Islet of Langerhans (tissue), 1 donor: ENCODE measurements around the gene PDGFD.

Experiments
- FAIRE-seq: peaks from one replicate; lab custom pipeline; 2011; peaks lifted over from hg19 to GRCh38; lab: Jason Lieb, UNC

The PDGFD gene

DNA sequence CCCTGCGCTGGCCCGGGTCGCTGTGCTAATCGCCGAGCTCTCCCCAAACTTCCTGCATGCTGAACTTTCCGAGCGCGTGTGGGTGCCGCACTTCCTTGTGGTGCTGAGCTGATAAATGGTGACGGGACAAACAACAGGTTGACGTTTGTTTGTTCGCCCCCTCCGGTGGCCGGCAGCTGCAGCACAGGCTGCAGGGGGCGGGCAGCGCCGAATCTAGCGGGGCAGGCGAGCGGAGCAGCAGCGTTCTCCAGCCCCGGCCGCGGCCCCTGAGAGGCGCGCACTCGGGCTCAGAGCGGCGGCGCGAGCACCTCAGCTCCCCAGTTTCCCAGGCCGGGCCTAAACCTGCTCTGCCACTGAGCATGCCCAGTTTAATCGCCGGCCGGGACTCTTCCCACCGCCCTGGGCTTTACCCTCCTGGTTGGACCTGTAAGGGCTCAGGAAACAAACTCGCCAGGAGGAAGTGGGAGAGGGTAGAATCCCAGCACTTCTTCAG is at the start of gene PDGFD:
PDGFD (minus strand) TSS at position 120 of the 493 bp plus-strand sequence.
- no peak for FAIRE-seq

DNA sequence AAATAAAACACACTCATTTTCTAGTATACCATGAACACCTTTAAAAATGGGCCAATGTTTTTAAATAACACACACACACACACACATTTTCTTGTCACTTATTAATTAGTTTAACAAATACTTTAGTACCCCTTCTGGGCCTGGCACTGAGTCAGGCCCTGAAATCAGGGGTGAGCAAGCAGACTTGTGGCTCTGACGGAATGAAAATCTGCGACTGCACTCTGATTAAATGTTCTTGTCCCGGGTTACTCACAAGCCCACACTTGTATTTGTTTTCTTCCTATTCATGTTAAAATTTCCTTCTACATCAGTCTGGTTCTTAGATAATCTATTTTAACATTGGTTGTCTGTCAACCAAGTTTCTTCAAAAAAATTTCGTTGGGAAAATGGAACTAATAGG is 43.0 kb upstream of the PDGFD start:
- no peak for FAIRE-seq

DNA sequence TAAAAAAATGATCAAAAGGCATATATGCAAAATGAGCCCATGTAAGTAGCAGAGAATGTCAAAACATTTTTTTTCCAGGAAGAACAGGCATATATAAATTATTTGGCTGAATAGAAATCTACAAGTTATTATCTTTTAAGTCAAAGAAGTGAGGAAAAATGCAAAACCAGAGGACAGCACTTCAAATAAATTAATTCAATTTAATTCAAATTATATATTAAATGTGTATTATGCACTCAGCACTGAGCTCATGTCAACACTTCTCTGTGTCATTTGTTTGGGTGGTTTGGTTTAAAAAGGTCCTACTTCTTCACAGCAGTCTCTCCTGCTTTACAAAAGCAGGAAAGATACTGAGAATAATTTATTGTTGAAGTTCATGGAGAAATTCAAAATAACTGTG is 41.9 kb upstream of the PDGFD start:
- no peak for FAIRE-seq

DNA sequence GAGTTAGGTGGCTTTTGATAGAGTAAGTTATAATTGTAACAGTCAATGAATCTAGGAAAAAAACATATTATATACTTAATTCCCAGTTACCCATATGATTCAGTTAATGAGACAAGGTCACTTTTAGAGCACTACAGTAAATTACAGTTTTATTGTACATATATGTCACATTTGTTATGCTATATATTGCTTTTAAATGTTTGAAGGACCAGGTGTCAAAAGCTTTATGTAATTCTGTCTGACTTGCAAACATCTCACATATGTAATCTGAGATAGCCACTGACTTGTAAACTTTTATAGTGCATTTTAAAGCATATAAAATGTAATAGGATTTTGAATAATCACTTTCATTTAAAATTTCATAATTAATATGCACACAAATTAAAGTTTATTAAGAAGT is 36.7 kb upstream of the PDGFD start:
- no peak for FAIRE-seq

DNA sequence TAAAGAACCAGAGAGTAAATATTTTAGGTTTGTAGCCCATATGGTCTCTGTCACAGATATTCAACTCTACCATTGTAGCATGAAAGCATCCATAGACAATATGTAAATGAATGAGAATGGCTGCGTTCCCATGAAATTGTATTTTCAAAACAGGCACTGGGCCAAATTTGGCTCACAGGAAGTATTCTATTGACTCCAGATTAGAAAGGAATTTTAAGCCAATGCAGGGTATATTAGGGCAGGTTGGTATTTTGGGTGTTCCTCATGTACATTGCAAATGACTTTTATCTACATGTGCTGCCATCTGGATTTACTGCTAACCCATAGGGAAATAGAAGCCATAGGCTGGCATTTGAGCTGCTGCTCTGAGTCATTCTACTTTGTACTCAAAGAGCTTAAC is 35.1 kb upstream of the PDGFD start:
- FAIRE-seq, result no peak

DNA sequence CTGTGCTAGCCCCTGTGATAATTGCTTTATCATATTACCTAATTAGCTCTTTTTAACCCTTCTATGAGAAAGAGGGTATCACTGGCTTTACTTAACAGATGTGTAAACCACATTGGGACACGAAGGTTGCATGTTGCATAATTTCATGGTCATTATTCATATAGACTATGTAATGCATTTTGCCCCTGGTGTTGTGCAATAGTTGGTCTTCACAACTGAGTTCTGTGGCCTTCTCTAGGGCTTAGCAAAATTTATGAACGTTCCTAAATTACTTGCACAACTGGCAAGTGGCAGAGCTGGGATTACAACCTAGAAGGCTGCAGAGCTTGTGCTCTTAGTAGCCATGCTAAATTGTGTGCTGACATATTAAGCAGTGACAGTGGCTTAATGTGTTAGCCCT is 34.6 kb upstream of the PDGFD start:
- no peak for FAIRE-seq

DNA sequence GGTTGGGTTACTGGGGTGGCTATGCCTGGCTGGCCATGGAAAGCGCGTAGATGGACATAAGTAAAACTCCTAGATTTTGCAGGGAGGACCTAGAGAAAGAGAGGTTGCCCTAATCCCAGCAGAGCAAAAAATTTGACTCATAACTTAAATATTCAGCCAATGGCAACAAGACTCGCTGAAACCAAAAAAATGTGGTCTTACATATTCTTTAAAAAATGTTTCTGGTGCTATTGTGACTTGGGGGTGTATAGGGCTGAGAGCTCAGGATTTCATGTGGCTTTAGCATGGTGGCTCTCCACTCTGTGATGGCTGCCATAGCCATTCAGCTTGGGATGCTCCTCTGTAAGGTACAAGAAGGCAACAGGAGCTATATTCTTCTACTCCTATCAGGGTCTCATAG is 27.2 kb upstream of the PDGFD start:
- FAIRE-seq, result no peak

DNA sequence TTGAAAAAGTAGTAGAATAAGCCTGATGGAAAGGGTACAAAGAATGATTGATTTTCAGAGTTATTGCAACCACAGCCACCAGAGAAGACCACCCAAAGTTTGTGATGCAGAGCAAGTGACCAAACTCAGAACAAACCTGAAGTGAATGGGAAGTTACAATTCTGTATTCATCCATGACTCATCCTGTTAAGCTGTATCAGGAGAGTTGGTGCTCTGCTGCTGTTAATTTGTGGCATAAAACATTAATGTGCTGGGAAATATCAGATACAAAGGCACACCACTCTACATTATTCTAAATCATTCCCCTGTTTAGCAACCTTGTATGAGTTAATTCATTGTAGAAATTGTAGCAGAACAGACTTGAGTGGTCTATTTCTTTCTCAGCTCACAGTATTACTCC is 19.6 kb upstream of the PDGFD start:
- FAIRE-seq, result no peak

DNA sequence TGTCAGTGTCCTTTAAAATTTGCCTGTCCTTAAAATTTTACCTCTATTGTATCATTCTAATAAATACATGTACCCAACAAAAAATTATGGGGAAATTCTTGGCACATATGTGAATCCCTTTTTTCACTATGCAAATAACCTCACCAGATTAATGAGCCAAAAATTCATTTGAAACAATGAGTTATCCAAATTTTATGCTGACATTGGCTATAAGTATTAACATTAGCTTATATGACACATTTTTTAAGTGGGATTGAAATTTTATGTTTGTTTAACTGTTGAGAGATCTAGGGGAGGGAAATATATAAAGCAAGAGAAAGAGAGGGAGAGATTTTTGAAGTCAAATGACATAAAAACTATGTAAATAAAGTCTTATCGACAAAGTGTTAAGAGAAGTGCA is 11.8 kb upstream of the PDGFD start:
- no peak for FAIRE-seq

DNA sequence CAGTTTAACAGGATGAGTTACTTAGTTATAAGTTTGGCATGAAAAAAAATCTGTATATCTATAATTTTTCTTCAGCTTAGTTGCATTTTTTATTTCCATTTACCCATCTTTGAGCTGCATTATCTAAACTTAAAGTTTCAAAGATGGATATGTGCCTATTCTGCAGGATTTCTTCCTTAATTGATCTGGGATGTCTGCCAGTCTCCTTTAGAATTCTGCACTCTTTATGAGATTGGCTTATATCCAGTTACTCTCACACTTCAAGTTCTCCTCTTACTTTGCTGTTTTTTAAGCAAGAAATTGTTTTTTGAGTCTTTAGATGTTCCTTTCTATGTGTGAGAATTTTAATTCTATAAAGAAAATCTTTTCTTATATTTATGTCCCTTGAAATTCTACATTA is 5.1 kb upstream of the PDGFD start:
- no peak for FAIRE-seq

DNA sequence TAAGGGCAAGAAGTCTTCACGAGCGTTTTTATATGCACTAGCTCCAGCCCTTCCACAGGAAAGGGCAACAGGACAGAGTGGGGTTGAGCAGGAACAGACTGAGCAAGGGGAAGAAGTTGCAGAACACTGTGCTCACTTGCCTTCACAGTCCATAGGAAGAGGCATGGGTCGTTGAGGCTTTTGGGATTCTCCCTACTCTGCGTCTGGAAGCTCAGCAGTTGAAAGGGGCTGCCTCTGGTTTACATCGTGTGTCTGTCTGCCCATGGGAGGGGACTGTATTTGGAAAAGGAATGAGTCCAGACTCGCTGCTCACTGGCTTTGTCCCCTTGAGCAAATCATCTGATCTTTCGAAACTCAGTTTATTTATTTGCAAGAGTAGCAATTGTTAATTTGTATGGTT is 1.1 kb upstream of the PDGFD start:
- FAIRE-seq, result no peak

DNA sequence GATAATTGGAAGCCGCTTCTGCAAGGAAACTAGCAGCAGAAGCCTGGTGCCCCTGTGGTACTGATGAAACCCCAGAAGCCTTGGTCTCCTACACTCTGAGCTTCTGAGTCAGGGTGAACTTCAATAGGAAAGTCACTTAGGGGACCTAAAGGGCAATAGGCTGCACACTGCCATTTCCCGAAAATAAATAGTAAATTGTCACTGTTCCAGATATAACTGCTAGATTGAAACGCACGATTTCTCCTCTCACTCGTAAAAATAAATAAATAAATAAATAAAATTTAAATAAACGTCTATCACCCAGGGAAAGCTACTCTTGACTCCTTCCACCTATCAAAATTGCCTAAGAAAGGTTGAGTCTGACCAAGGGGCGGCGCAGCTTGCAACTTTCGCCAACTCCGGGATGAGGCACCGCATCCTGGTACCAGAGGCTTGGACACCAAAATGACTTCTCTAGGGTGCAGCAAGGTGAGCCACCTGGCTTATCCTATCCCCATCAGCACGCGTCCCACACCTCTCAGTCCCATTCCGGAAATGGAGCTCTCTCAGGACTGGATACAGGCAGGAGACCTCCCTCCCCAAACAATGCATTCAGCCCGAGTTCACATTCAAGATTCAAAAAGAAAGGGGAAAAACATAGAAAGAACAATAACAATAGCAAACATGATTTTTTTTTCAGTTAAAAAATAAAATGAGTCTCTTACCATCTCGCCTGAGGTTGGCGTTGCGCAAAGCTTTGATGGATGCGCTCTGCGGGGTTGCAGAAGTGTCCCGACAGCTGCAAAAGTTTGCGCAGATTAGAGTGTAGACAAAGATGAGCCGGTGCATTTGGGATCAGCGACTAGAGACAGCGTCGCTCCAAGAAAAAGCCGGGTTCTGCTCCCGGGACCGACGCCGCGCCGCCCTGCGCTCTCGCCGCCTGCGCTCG is 583 bp downstream of the PDGFD start:
- FAIRE-seq, result no peak

DNA sequence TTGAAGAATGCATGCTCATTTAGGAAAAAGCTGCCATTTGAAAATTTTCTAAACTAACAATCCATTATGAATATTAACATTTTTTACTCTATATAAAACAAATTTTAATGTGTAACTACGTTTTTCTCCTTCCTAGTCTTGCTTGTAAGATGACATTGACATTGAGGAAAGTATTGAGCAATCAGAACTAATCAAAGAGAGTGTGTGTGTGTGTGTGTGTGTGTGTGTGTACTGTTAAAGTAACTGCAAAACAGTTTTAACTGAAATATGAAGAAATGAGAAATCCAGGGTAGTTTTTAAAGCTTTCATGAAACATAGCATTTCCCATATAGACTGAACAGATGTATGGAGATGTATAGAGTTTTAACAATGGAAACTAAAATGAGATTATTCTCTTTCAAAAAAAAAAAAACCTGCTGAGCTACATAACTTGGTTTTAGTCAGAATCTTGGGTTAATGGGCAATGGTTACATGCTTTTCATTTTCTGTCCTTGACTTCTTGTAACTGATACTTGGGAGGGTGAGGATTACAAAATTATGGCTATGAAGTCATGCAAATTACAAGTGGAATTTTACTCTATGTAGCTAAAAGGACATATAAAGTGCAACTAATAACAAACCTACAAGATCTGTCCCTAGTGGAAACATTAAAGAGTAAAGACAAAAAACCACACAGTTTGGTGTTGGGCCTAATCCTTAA is 2.0 kb downstream of the PDGFD start:
- FAIRE-seq, result no peak

DNA sequence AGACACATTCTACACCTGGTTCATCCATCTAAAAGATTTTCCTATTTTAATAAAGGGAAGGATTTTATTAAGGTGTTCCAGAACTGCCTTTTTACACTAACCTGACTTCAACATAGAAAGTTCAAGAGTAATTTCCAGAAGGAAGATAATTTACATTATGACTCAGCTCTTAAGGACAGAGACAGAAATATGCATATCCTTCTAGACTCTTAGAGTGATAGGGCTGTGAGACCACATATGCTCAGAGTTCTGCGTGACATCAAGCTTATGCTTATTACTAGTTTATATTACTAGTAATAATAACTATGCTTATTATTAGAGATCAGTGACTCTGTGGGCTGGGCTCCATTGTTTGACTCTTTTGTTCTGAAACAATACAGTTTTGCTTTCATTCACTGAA is 4.6 kb downstream of the PDGFD start:
- FAIRE-seq, result no peak

DNA sequence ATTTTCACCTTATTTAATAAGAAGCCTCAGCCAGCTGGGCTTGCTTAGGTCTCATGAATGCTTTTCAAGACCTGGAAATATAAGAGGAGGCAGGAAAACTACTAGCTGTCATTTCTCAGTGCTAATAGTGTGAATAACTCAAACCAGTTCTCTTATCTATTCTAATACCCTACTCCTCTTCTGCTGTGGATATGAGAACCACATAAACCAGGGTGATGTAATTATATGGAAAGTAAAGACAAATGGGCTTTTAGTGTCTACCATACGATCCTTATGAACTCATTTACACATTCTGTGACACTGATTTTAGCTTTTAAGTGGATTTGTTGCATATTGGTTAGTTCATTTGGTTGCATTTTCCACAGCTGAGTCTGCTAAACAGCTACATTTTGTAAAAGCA is 8.6 kb downstream of the PDGFD start:
- FAIRE-seq, result no peak

DNA sequence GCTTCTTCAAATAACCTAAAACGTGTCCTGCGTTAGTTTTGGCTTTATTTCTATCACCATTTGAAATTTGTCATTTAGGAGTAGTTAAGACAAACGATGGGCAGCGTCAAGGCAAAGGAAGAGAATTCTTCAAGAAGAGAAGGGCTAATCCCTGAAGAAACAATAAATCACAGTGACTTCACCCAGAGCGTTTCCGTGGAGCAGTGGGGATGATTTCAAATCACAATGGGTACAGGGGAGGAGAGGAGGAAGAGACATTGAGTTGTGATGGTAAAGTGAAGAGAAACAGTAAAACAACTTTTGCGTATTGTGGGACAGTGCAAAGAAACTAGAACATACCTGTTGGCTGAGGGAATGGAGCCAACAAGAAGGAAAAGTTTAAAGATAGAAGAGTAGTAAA is 9.7 kb downstream of the PDGFD start:
- FAIRE-seq, result no peak

DNA sequence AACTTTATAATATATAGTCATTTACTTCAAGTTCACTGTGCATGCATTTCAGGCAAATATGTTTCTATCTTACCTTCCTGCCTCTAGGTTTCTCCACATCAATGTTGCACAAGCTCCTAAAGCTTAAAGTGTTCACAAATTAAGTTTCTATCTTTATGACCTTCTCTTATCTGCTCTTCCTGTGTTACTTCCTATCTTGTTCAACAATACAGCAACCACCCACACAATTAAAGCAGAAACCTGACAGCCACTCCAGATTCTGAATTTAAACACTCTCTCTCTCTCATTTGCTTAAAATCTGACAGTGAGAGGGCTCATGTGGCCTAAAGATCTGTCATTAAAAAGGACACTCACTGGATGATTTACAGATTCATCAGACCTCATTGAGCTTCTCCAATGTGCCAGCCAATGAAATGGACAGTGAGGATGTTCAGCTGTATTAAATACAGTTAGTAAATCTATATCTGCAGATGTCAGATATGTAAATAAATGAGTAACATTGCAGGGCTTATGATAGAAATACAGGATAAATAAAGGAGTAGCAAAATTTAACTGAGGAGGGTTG is 10.9 kb downstream of the PDGFD start:
- FAIRE-seq, result no peak

DNA sequence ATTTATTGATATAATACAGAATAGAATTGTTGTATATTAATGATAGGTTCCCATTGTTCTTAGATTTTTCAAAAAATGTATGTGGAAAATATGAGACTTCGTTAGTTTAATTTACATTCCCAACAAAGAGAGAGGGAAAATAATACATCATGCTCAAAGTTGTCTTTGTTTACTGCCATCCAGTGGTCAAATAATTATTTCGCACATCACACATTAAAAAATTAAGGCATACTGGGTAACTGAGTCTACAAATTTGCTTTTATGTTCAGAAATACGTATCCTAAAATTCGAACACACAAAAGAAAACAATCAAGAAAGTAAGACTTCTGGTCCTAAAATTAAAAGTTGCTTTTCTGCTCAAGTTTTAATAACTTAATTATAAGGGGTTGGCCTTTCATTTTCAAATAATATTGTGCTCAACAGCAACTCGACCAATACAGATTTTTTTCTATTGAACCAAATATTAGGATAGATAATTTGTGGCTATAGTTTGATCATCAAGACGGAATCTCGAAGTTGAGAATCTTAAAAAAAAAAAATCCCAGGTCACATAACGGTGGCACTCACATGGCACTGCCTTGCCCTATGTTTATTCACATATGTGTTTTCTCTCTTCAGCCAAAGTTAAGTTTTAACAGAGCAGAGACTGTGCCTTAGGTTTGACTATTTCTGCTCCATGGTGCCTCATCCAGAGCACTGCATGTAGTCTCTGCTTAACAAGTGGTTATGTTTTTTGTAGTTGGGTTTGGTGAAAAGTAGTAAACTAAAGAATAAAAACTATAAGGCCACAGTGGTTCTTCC is 12.3 kb downstream of the PDGFD start:
- no peak for FAIRE-seq

DNA sequence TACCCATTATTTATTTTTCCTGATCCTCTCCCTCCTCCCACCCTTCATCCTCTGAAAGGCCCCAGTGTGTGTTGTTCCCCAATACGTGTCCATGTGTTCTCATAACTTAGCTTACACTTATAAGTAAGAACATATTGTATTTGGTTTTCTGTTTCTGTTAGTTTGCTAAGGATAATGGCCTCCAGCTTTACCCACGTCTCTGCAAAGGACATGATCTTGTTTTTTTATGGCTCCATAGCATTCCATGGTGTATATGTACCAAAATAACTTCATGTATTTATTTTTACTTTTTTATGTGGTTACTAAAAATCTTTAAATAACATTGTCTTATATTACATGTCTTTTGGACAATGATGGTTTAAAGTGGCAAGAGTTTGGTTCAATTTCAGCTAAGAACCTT is 15.2 kb downstream of the PDGFD start:
- FAIRE-seq, result no peak

DNA sequence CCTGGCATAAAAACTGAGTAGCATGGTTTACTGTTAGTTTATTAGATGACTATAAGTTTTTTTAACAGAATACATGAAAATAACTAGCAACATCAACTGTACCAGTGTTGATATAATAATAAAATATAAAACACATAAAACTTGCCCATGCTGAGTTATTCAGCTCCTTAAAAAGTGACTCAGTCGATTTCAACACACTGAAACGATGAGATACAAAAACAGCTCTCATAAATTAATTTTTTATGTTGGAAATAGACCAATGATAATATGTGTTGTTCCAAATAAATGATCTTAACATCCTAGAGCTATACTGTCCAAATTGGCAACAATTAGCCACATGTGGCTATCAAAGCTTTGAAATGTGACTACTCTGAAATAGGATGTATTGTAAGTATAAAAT is 15.9 kb downstream of the PDGFD start:
- no peak for FAIRE-seq

DNA sequence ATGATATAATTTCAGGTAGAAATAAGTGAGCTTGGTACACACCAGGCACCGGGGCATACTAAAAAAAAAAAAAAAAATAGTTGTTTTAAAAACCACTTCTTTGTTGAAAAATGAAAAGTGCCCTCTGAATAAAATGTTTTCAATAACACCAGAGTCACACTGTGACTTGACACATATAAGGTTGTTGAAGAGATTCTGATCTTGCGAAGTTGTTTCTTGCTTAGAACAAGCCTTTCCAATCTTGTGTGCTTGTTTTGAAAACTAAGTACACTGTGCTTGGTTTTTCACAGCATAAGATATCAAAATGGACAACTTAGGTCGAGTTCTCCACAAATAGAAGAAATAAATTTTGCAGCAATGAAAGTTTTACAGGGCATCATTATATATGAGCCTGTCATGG is 17.0 kb downstream of the PDGFD start:
- no peak for FAIRE-seq

DNA sequence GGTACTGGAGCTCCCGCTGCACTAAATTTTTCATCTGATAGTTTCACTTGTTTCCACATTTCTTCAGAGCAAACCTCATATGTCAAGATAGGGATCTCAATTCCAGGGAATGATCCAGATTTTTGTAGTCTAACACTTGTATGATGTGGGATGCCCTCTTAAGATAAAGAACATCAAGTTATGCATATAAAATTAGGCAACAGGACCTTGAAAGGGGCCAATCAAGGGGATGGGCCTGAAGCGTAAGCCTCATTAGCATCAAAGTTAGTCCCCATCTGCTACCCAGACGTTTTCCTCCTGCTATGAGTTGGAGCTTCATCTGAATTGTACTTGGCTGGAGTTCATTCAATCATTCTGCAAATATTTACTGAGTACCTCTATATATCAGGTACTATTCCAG is 17.5 kb downstream of the PDGFD start:
- FAIRE-seq, result no peak

DNA sequence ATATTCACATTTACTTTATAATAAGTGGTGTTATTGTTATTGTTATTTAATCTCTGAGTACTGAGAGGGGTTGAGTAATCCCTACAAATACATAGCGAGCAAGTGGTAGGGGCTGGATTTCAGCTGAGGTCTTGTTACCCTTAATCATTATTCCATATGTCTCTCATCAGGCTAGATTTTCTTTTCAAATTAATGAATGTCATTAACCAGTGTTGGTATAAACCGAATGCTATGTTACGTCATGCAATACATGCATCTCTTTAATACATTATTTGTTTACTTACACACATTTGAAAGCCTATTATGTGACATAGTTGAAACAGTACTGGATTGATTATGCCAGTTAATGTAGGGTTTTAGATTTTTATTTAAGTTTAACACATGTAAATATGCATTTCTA is 18.9 kb downstream of the PDGFD start:
- no peak for FAIRE-seq
